Thyroid gland (tissue), 4 donors: ENCODE data around the gene POLG.

ENCODE experiments used
- POLR2A ChIP-seq, 2 donors: fragments of 450-650 bp; IDR thresholded peaks; one replicate each; pipeline ENCODE4 v1.6.1; 2017; ENCODE audit warnings: antibody characterized with exemption in 2 of 2, mild to moderate bottlenecking in 2 of 2, moderate library complexity in 1 of 2
- TF ChIP-seq, protein P1 (sequence below), 6 experiments: fragments of 200-600 bp in 3 of 6; fragments of 450-650 bp in 3 of 6; sonication (generic) in 3 of 6; IDR thresholded peaks; one replicate each; pipeline ENCODE4 v1.5.1; 2016 to 2019; ENCODE audit warnings: antibody characterized with exemption in 6 of 6, mild to moderate bottlenecking in 2 of 6, inconsistent platforms in 1 of 6, moderate library complexity in 1 of 6

DNA sequence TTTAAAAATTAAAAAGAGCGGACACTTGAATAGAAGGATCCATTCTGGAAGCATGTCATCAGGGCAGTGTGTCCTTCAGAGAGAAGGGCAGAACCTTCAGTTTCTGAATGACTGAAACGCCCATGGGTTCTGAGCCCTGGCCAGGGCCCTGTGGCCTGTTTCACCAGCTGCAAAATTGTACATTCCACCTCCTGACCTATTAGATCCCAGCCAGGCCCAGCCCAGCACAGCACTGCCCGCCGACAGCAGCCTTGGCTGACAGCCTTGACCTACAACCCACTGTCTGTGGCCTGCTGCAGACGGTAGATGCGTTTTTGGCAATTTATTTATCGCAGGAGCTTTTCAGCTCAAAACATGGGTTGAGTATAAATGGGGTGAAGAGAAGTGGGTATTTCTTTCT lies 5.9 kb upstream of the POLG start:
- TF ChIP-seq, protein P1, sequence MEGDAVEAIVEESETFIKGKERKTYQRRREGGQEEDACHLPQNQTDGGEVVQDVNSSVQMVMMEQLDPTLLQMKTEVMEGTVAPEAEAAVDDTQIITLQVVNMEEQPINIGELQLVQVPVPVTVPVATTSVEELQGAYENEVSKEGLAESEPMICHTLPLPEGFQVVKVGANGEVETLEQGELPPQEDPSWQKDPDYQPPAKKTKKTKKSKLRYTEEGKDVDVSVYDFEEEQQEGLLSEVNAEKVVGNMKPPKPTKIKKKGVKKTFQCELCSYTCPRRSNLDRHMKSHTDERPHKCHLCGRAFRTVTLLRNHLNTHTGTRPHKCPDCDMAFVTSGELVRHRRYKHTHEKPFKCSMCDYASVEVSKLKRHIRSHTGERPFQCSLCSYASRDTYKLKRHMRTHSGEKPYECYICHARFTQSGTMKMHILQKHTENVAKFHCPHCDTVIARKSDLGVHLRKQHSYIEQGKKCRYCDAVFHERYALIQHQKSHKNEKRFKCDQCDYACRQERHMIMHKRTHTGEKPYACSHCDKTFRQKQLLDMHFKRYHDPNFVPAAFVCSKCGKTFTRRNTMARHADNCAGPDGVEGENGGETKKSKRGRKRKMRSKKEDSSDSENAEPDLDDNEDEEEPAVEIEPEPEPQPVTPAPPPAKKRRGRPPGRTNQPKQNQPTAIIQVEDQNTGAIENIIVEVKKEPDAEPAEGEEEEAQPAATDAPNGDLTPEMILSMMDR (IDR thresholded peaks at IDR 0.05) = no peak
- no peak for TF ChIP-seq POLR2A (IDR thresholded peaks at IDR 0.05)
